ENCODE measurements around the gene DEAF1. TPM values are rescaled to one million over a fixed set of nuclear protein-coding genes. Genes with fewer than 3 reads are reported as not detected.

DEAF1 gene
- total and polyA plus RNA-seq, 10 of the 15 experiments (the other 5 are each of a cell fraction or from before 2014, with no cell fraction given): 0.68 to 51.3 (median 25.9) TPM

DNA sequence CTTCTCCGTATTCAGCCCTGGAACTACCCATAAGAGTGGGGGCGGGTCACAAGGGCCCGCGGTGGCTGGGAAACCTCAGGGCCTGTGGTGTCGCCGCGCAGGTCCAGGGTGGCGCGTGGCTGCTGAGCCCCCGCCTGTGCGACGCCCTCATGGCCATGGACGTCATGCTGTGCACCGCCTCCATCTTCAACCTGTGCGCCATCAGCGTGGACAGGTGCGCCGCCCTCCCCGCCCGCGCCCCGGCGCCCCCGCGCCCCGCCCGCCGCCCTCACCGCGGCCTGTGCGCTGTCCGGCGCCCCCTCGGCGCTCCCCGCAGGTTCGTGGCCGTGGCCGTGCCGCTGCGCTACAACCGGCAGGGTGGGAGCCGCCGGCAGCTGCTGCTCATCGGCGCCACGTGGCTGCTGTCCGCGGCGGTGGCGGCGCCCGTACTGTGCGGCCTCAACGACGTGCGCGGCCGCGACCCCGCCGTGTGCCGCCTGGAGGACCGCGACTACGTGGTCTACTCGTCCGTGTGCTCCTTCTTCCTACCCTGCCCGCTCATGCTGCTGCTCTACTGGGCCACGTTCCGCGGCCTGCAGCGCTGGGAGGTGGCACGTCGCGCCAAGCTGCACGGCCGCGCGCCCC lies 55.6 kb downstream of the DEAF1 start:
- H3K36me3 ChIP-seq (ENCODE audit: control insufficient read depth in 2 of 2, insufficient read depth in 2 of 2, low read length in 1 of 2): peaks cover 0 to 2% of the 10 kb centered on the region in 2 experiments; a peak in 2 of 4 replicates
- no peak overlapping the region for H3K4me3 ChIP-seq
- FAIRE-seq (no peak), DNase-seq (ENCODE audit: low read depth, low spot score) (no peak), ATAC-seq (no peak)
- in situ Hi-C loops (cut with MboI): no loop called here
- no peaks in the 10 kb centered on the region for H4K20me1 ChIP-seq (ENCODE audit: control insufficient read depth, insufficient read depth)
- POLR2A ChIA-PET: no interaction called here
- RAD21 ChIA-PET (ENCODE audit: unreplicated experiment): no interaction called here
- WGBS (ENCODE audit: insufficient coverage, insufficient replicate concordance, low lambda C conversion rate, missing lambda C conversion rate): 45% methylated on average over 20 of the region's 80 CpGs
- no peaks in the 10 kb centered on the region for H3K9me3 ChIP-seq (replicated peaks; ENCODE audit: control insufficient read depth, insufficient read depth, low read length)
- CTCF ChIA-PET: no interaction called here
- BruUV-seq (replicated peaks): no TSS peak
- H3K27ac ChIP-seq (ENCODE audit: control insufficient read depth, insufficient read depth): no peak overlapping the region
- no peak overlapping the region for H3K4me2 ChIP-seq (ENCODE audit: control insufficient read depth, insufficient read depth)
- no peak overlapping the region for H3K9ac ChIP-seq (ENCODE audit: control insufficient read depth, insufficient read depth, low read length)
- H3K79me2 ChIP-seq (ENCODE audit: control insufficient read depth, insufficient read depth, low read length): no peaks in the 10 kb centered on the region
- TF ChIP-seq EP300 (IDR thresholded peaks at IDR 0.05; ENCODE audit: borderline replicate concordance in 1 of 2, control insufficient read depth in 1 of 2, low read depth in 2 of 2, low read length in 2 of 2) (no peak), NR2C2 (IDR thresholded peaks at IDR 0.05; ENCODE audit: borderline replicate concordance, control insufficient read depth, insufficient read length, low read depth) (no peak), HDAC6 (IDR thresholded peaks at IDR 0.05; ENCODE audit: unreplicated experiment) (peak; percentile 49)
- H2AFZ ChIP-seq (ENCODE audit: control insufficient read depth, low read depth, low read length): no peak overlapping the region
- SMC1A ChIA-PET (ENCODE audit: uncharacterized antibody, unreplicated experiment): no interaction called here
- H3K4me1 ChIP-seq (ENCODE audit: control insufficient read depth, insufficient read depth, low read length): no peaks in the 10 kb centered on the region
- H3K27me3 ChIP-seq (replicated peaks in 1 of 2; ENCODE audit: control insufficient read depth in 2 of 2, insufficient read depth in 2 of 2, low read length in 1 of 2): peaks cover 0 to 5% of the 10 kb centered on the region in 2 experiments; a peak in 2 of 4 replicates
- intact Hi-C loops (cut with micrococcal nuclease; ENCODE audit: unreplicated experiment): no loop called here

GRCh38 chr11:638631-639331 lies 56.2 kb downstream of the DEAF1 start:
- 78% methylated on average over 26 of the region's 28 CpGs for WGBS (ENCODE audit: insufficient coverage, insufficient replicate concordance, low lambda C conversion rate, missing lambda C conversion rate)
- Histone ChIP-seq H3K4me3 (no peak overlapping the region), H3K27me3 (replicated peaks in 1 of 2; ENCODE audit: control insufficient read depth in 2 of 2, insufficient read depth in 2 of 2, low read length in 1 of 2) (peaks cover 0 to 5% of the 10 kb centered on the region in 2 experiments; a peak in 2 of 4 replicates), H3K36me3 (ENCODE audit: control insufficient read depth in 2 of 2, insufficient read depth in 2 of 2, low read length in 1 of 2) (peaks cover 0 to 2% of the 10 kb centered on the region in 2 experiments; a peak in 2 of 4 replicates), H3K9ac (ENCODE audit: control insufficient read depth, insufficient read depth, low read length) (no peak overlapping the region), H3K27ac (ENCODE audit: control insufficient read depth, insufficient read depth) (no peak overlapping the region), H3K4me1 (ENCODE audit: control insufficient read depth, insufficient read depth, low read length) (no peaks in the 10 kb centered on the region), H3K9me3 (replicated peaks; ENCODE audit: control insufficient read depth, insufficient read depth, low read length) (no peaks in the 10 kb centered on the region), H3K4me2 (ENCODE audit: control insufficient read depth, insufficient read depth) (no peak overlapping the region), H4K20me1 (ENCODE audit: control insufficient read depth, insufficient read depth) (no peaks in the 10 kb centered on the region), H2AFZ (ENCODE audit: control insufficient read depth, low read depth, low read length) (no peak overlapping the region), H3K79me2 (ENCODE audit: control insufficient read depth, insufficient read depth, low read length) (no peaks in the 10 kb centered on the region)
- SMC1A ChIA-PET (ENCODE audit: uncharacterized antibody, unreplicated experiment): no interaction called here
- CTCF ChIA-PET: no interaction called here
- POLR2A ChIA-PET: no interaction called here
- BruUV-seq (replicated peaks): no TSS peak
- RAD21 ChIA-PET (ENCODE audit: unreplicated experiment): no interaction called here
- ATAC-seq: no peak
- no peak for DNase-seq (ENCODE audit: low read depth, low spot score)
- in situ Hi-C loops (cut with MboI): no loop called here
- FAIRE-seq: no peak
- intact Hi-C loops (cut with micrococcal nuclease; ENCODE audit: unreplicated experiment): no loop called here
- TF ChIP-seq WRNIP1 (IDR thresholded peaks at IDR 0.05; ENCODE audit: borderline replicate concordance, low read depth, low read length) (no peak), KLF5 (IDR thresholded peaks at IDR 0.05; ENCODE audit: partially characterized antibody) (no peak), ZNF622 (IDR thresholded peaks at IDR 0.05) (no peak), YBX1 (IDR thresholded peaks at IDR 0.05) (no peak), ZZZ3 (IDR thresholded peaks at IDR 0.05; ENCODE audit: control insufficient read depth, insufficient read length, low read depth) (no peak), MEF2B (IDR thresholded peaks at IDR 0.05; ENCODE audit: partially characterized antibody, poor library complexity, severe bottlenecking) (no peak), ZNF24 (IDR thresholded peaks at IDR 0.05) (no peak), NFYA (IDR thresholded peaks at IDR 0.05; ENCODE audit: borderline replicate concordance, low read depth, low read length) (no peak), ESRRA (IDR thresholded peaks at IDR 0.05; ENCODE audit: low read length) (no peak), HCFC1 (IDR thresholded peaks at IDR 0.05; ENCODE audit: low read length) (no peak), CEBPZ (IDR thresholded peaks at IDR 0.05; ENCODE audit: low read depth, low read length) (no peak)

All from GM12878 (cell line).